ENCODE data around the gene IMPG1. TPM values are rescaled to one million over a fixed set of nuclear protein-coding genes. Genes with fewer than 3 reads are reported as not detected.

IMPG1 gene
- total RNA-seq, 1 experiment from 2014 or later, result not detected

DNA sequence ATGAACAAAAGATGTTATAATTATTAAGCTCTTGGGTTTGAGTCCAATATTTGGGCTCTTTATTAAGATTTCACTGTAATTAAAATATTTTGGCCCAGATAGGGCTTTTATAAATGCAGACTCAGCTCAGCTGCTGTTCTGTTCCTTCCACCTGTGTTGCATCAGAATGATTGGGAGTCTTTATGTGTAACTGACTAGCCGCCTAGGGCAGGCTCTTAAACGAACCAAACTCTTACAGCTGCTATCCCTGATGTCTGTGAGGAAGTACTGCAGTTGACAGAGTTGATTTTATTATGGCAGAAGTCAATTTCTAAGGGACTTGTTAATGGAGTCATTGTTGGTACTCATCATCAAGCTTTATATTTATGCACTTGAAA is 178.7 kb downstream of the IMPG1 start:
- Histone ChIP-seq H2BK120ac (ENCODE audit: low read depth, low read length, poor library complexity, severe bottlenecking) (no peak overlapping the region), H4K91ac (ENCODE audit: insufficient read length, low read depth, low read length) (no peak overlapping the region), H3K23ac (ENCODE audit: insufficient read length, low read depth, low read length) (no peak overlapping the region), H3K79me1 (ENCODE audit: insufficient read depth, low read depth, low read length, poor library complexity, severe bottlenecking) (no peaks in the 10 kb centered on the region), H3K4ac (ENCODE audit: low read depth, low read length) (no peak overlapping the region), H2BK12ac (ENCODE audit: insufficient read length, low read depth, low read length) (no peak overlapping the region), H3K27ac (ENCODE audit: insufficient read length, low read depth, low read length) (no peak overlapping the region), H3T11ph (ENCODE audit: low read length) (no peak overlapping the region), H4K8ac (replicated peaks; ENCODE audit: insufficient read length, low read depth, low read length) (no peak overlapping the region), H3K9me3 (ENCODE audit: control insufficient read depth, low read depth, low read length) (no peaks in the 10 kb centered on the region), H3K4me1 (ENCODE audit: insufficient read depth, low read length) (no peaks in the 10 kb centered on the region; the same call in 1 of the 2 replicates), H2AK5ac (ENCODE audit: insufficient read length, low read length) (no peak overlapping the region), H3K14ac (ENCODE audit: insufficient read depth, low read length) (no peak overlapping the region), H2BK20ac (ENCODE audit: low read depth, low read length, poor library complexity, severe bottlenecking) (no peak overlapping the region), H3K79me2 (ENCODE audit: insufficient read depth, low read length) (no peaks in the 10 kb centered on the region), H3K4me2 (ENCODE audit: insufficient read depth, insufficient read length, low read length) (no peak overlapping the region), H2BK15ac (ENCODE audit: low read depth, low read length) (no peak overlapping the region), H3K9ac (ENCODE audit: extremely low read depth, insufficient read length, low read length) (no peak overlapping the region), H3K56ac (ENCODE audit: insufficient read length, low read depth, low read length) (no peak overlapping the region), H3K27me3 (ENCODE audit: insufficient read depth, low read length) (no peaks in the 10 kb centered on the region), H3K23me2 (ENCODE audit: insufficient read length, low read depth, low read length, poor library complexity, severe bottlenecking) (no peaks in the 10 kb centered on the region), H4K20me1 (ENCODE audit: control insufficient read depth, insufficient read depth, insufficient read length) (no peaks in the 10 kb centered on the region), H2AFZ (ENCODE audit: low read length) (no peak overlapping the region), H3K18ac (ENCODE audit: insufficient read length, low read depth, low read length) (no peak overlapping the region), H4K5ac (ENCODE audit: insufficient read length, low read depth, low read length) (no peak overlapping the region), H2BK5ac (ENCODE audit: insufficient read length, low read length) (no peak overlapping the region)
- DNase-seq, result no peak
- no peaks in the 10 kb centered on the region for H3K4me1 Mint-ChIP-seq
- H3K36me3 Mint-ChIP-seq (ENCODE audit: insufficient read depth in 1 of 3, low read depth in 3 of 3), result peaks cover 4 to 14% (median 11%) of the 10 kb centered on the region in 3 experiments; a peak in 6 of 7 replicates
- TF ChIP-seq, protein P1, sequence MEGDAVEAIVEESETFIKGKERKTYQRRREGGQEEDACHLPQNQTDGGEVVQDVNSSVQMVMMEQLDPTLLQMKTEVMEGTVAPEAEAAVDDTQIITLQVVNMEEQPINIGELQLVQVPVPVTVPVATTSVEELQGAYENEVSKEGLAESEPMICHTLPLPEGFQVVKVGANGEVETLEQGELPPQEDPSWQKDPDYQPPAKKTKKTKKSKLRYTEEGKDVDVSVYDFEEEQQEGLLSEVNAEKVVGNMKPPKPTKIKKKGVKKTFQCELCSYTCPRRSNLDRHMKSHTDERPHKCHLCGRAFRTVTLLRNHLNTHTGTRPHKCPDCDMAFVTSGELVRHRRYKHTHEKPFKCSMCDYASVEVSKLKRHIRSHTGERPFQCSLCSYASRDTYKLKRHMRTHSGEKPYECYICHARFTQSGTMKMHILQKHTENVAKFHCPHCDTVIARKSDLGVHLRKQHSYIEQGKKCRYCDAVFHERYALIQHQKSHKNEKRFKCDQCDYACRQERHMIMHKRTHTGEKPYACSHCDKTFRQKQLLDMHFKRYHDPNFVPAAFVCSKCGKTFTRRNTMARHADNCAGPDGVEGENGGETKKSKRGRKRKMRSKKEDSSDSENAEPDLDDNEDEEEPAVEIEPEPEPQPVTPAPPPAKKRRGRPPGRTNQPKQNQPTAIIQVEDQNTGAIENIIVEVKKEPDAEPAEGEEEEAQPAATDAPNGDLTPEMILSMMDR (conservative IDR thresholded peaks at IDR 0.05), result no peak
- H3K27me3 Mint-ChIP-seq (ENCODE audit: low read depth), result no peaks in the 10 kb centered on the region
- WGBS (ENCODE audit: extremely low coverage, insufficient read length, low lambda C conversion rate), result no CpG with 5 or more reads among the region's 2 CpGs
- H3K9me3 Mint-ChIP-seq, result no peaks in the 10 kb centered on the region
- peak overlapping the region in 1 of 3 experiments; percentile 68; a peak in 1 of 7 replicates for H3K27ac Mint-ChIP-seq
- no peak overlapping the region for H3K4me3 Mint-ChIP-seq
